ENCODE measurements around the gene RCOR3. TPM values are rescaled to one million over a fixed set of nuclear protein-coding genes. Genes with fewer than 3 reads are reported as not detected.

Gene RCOR3
- total and polyA plus RNA-seq, 2 of the 8 experiments (the other 6 are each of a cell fraction or from before 2014, with no cell fraction given), result 21.4 to 36.3 TPM

- TF ChIP-seq, protein P1, sequence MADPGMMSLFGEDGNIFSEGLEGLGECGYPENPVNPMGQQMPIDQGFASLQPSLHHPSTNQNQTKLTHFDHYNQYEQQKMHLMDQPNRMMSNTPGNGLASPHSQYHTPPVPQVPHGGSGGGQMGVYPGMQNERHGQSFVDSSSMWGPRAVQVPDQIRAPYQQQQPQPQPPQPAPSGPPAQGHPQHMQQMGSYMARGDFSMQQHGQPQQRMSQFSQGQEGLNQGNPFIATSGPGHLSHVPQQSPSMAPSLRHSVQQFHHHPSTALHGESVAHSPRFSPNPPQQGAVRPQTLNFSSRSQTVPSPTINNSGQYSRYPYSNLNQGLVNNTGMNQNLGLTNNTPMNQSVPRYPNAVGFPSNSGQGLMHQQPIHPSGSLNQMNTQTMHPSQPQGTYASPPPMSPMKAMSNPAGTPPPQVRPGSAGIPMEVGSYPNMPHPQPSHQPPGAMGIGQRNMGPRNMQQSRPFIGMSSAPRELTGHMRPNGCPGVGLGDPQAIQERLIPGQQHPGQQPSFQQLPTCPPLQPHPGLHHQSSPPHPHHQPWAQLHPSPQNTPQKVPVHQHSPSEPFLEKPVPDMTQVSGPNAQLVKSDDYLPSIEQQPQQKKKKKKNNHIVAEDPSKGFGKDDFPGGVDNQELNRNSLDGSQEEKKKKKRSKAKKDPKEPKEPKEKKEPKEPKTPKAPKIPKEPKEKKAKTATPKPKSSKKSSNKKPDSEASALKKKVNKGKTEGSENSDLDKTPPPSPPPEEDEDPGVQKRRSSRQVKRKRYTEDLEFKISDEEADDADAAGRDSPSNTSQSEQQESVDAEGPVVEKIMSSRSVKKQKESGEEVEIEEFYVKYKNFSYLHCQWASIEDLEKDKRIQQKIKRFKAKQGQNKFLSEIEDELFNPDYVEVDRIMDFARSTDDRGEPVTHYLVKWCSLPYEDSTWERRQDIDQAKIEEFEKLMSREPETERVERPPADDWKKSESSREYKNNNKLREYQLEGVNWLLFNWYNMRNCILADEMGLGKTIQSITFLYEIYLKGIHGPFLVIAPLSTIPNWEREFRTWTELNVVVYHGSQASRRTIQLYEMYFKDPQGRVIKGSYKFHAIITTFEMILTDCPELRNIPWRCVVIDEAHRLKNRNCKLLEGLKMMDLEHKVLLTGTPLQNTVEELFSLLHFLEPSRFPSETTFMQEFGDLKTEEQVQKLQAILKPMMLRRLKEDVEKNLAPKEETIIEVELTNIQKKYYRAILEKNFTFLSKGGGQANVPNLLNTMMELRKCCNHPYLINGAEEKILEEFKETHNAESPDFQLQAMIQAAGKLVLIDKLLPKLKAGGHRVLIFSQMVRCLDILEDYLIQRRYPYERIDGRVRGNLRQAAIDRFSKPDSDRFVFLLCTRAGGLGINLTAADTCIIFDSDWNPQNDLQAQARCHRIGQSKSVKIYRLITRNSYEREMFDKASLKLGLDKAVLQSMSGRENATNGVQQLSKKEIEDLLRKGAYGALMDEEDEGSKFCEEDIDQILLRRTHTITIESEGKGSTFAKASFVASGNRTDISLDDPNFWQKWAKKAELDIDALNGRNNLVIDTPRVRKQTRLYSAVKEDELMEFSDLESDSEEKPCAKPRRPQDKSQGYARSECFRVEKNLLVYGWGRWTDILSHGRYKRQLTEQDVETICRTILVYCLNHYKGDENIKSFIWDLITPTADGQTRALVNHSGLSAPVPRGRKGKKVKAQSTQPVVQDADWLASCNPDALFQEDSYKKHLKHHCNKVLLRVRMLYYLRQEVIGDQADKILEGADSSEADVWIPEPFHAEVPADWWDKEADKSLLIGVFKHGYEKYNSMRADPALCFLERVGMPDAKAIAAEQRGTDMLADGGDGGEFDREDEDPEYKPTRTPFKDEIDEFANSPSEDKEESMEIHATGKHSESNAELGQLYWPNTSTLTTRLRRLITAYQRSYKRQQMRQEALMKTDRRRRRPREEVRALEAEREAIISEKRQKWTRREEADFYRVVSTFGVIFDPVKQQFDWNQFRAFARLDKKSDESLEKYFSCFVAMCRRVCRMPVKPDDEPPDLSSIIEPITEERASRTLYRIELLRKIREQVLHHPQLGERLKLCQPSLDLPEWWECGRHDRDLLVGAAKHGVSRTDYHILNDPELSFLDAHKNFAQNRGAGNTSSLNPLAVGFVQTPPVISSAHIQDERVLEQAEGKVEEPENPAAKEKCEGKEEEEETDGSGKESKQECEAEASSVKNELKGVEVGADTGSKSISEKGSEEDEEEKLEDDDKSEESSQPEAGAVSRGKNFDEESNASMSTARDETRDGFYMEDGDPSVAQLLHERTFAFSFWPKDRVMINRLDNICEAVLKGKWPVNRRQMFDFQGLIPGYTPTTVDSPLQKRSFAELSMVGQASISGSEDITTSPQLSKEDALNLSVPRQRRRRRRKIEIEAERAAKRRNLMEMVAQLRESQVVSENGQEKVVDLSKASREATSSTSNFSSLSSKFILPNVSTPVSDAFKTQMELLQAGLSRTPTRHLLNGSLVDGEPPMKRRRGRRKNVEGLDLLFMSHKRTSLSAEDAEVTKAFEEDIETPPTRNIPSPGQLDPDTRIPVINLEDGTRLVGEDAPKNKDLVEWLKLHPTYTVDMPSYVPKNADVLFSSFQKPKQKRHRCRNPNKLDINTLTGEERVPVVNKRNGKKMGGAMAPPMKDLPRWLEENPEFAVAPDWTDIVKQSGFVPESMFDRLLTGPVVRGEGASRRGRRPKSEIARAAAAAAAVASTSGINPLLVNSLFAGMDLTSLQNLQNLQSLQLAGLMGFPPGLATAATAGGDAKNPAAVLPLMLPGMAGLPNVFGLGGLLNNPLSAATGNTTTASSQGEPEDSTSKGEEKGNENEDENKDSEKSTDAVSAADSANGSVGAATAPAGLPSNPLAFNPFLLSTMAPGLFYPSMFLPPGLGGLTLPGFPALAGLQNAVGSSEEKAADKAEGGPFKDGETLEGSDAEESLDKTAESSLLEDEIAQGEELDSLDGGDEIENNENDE (IDR thresholded peaks at IDR 0.05; ENCODE audit: insufficient replicate concordance, low read length), result no peak
- TF ChIP-seq SP4 (IDR thresholded peaks at IDR 0.05; ENCODE audit: low read length), result no peak
Measured at GRCh38 chr1:211280910-211281309, 21.7 kb downstream of the RCOR3 start (continued).
